ENCODE data around the gene NRXN3. TPM values are rescaled to one million over a fixed set of nuclear protein-coding genes. Genes with fewer than 3 reads are reported as not detected.

NRXN3 gene
- polyA plus RNA-seq, 1 experiment = 7.0 TPM

- ChIA-PET POLR2A (no interaction called here), CTCF (no interaction called here)
- no peak overlapping the region for H3K4me3 ChIP-seq (ENCODE audit: low read depth, low read length)
- no peak for DNase-seq (ENCODE audit: low read depth)
- H3K36me3 ChIP-seq (ENCODE audit: control insufficient read depth, insufficient read depth, low read length) = no peaks in the 10 kb centered on the region
- no peak for TF ChIP-seq CTCF (IDR thresholded peaks at IDR 0.05; ENCODE audit: insufficient read depth, low read depth, low read length)
- no peaks in the 10 kb centered on the region for H3K27me3 ChIP-seq (ENCODE audit: control insufficient read depth, insufficient read depth, low read length)
Observed at GRCh38 chr14:78232231-78233000, 62.2 kb downstream of the NRXN3 start.

GRCh38 chr14:78238141-78238540, 68.0 kb downstream of the NRXN3 start:
- H3K36me3 ChIP-seq (ENCODE audit: control insufficient read depth, insufficient read depth, low read length) = no peaks in the 10 kb centered on the region
- DNase-seq (ENCODE audit: low read depth) = no peak
- no peak overlapping the region for H3K4me3 ChIP-seq (ENCODE audit: low read depth, low read length)
- CTCF ChIA-PET = no interaction called here
- TF ChIP-seq CTCF (IDR thresholded peaks at IDR 0.05; ENCODE audit: insufficient read depth, low read depth, low read length) = no peak
- POLR2A ChIA-PET = no interaction called here
- H3K27me3 ChIP-seq (ENCODE audit: control insufficient read depth, insufficient read depth, low read length) = no peaks in the 10 kb centered on the region

GRCh38 chr14:78240567-78240966, 70.4 kb downstream of the NRXN3 start:
- Histone ChIP-seq H3K27me3 (ENCODE audit: control insufficient read depth, insufficient read depth, low read length) (no peaks in the 10 kb centered on the region), H3K36me3 (ENCODE audit: control insufficient read depth, insufficient read depth, low read length) (no peaks in the 10 kb centered on the region), H3K4me3 (ENCODE audit: low read depth, low read length) (no peak overlapping the region)
- CTCF ChIA-PET = no interaction called here
- POLR2A ChIA-PET = no interaction called here
- DNase-seq (ENCODE audit: low read depth) = no peak
- no peak for TF ChIP-seq CTCF (IDR thresholded peaks at IDR 0.05; ENCODE audit: insufficient read depth, low read depth, low read length)

- Histone ChIP-seq H3K36me3 (ENCODE audit: control insufficient read depth, insufficient read depth, low read length) (no peaks in the 10 kb centered on the region), H3K27me3 (ENCODE audit: control insufficient read depth, insufficient read depth, low read length) (no peaks in the 10 kb centered on the region), H3K4me3 (ENCODE audit: low read depth, low read length) (no peak overlapping the region)
- ChIA-PET POLR2A (no interaction called here), CTCF (no interaction called here)
- DNase-seq (ENCODE audit: low read depth) = no peak
- TF ChIP-seq CTCF (IDR thresholded peaks at IDR 0.05; ENCODE audit: insufficient read depth, low read depth, low read length) = no peak
Observed at GRCh38 chr14:78242086-78242485, 71.9 kb downstream of the NRXN3 start.

- no peaks in the 10 kb centered on the region for H3K27me3 ChIP-seq (ENCODE audit: control insufficient read depth, insufficient read depth, low read length)
- no peaks in the 10 kb centered on the region for H3K36me3 ChIP-seq (ENCODE audit: control insufficient read depth, insufficient read depth, low read length)
- DNase-seq (ENCODE audit: low read depth) = no peak
- no peak for TF ChIP-seq CTCF (IDR thresholded peaks at IDR 0.05; ENCODE audit: insufficient read depth, low read depth, low read length)
- ChIA-PET POLR2A (no interaction called here), CTCF (interaction anchor here (1.6 kb wide), 1 partner anchor 9 kb away, joined by 3 read pairs; no protein-coding TSS in a partner anchor)
- no peak overlapping the region for H3K4me3 ChIP-seq (ENCODE audit: low read depth, low read length)
Observed at GRCh38 chr14:78243187-78243586, 73.0 kb downstream of the NRXN3 start.

Data from BJ (cell line).